Fibroblast of peridontal ligament (primary cell): Measurements from ENCODE around the gene UBE2J2.

Experiments
- DNase-seq: peaks from one replicate; pipeline ENCODE4 v3.0.0-alpha.2; 2010; ENCODE audit errors: extremely low read depth

Gene UBE2J2

GRCh38 chr1:1211541-1212441, 61.9 kb downstream of the UBE2J2 start:
- no peak for DNase-seq

- DNase-seq: no peak
Observed at GRCh38 chr1:1210726-1211540, 62.7 kb downstream of the UBE2J2 start.

GRCh38 chr1:1208713-1209433, 64.8 kb downstream of the UBE2J2 start:
- DNase-seq: no peak

- DNase-seq: no peak
Observed at GRCh38 chr1:1207571-1207892, 66.1 kb downstream of the UBE2J2 start.

- no peak for DNase-seq
Observed at GRCh38 chr1:1206966-1207531, 66.6 kb downstream of the UBE2J2 start.

- no peak for DNase-seq
Observed at GRCh38 chr1:1206376-1206965, 67.2 kb downstream of the UBE2J2 start, which contains the start of gene TNFRSF18. TSS of gene TNFRSF18 (minus strand) at chr1:1206592. CDS start at chr1:1206571, 21 bp downstream.

- DNase-seq: no peak
Observed at GRCh38 chr1:1205769-1206375, 67.8 kb downstream of the UBE2J2 start.

- no peak for DNase-seq
Observed at GRCh38 chr1:1204998-1205768, 68.5 kb downstream of the UBE2J2 start.

- no peak for DNase-seq
Observed at GRCh38 chr1:1204425-1204920, 69.2 kb downstream of the UBE2J2 start.
